Measurements from ENCODE around the gene PRRC1. TPM values are rescaled to one million over a fixed set of nuclear protein-coding genes. Genes with fewer than 3 reads are reported as not detected.

Gene PRRC1
- total and polyA plus RNA-seq, 8 donors: 57.5 to 95.2 (median 81.2) TPM

DNA sequence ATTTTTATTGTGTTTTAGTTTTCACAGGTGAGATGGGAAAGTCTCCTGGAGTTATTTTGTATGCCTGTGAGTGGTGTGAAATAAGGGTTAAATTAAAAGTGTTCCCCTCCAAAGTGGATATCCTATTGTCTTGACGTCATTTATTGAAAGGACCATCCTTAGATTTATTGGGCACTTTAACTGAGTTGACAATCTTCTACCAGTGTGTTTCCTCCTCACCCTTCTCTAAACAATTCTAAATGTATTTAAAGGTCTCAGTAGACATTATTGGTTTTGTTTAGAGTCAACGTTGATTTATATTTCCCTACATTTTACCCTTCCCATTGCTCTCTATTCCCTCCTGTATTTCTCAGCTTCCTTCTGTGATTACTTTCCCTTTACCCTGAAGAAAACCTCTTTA lies 40.8 kb downstream of the PRRC1 start:
- no peak overlapping the region for H3K27ac ChIP-seq
- H3K9me3 ChIP-seq: no peaks in the 10 kb centered on the region
- DNase-seq (no peak), ATAC-seq (no peak)
- intact Hi-C loops (cut with DNase I): no loop called here
- no peaks in the 10 kb centered on the region for H3K27me3 ChIP-seq
- TF ChIP-seq, protein P1, sequence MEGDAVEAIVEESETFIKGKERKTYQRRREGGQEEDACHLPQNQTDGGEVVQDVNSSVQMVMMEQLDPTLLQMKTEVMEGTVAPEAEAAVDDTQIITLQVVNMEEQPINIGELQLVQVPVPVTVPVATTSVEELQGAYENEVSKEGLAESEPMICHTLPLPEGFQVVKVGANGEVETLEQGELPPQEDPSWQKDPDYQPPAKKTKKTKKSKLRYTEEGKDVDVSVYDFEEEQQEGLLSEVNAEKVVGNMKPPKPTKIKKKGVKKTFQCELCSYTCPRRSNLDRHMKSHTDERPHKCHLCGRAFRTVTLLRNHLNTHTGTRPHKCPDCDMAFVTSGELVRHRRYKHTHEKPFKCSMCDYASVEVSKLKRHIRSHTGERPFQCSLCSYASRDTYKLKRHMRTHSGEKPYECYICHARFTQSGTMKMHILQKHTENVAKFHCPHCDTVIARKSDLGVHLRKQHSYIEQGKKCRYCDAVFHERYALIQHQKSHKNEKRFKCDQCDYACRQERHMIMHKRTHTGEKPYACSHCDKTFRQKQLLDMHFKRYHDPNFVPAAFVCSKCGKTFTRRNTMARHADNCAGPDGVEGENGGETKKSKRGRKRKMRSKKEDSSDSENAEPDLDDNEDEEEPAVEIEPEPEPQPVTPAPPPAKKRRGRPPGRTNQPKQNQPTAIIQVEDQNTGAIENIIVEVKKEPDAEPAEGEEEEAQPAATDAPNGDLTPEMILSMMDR (IDR thresholded peaks at IDR 0.05): no peak
- H3K36me3 ChIP-seq: peaks cover 0 to 14% of the 10 kb centered on the region in 2 donors
- H3K4me1 ChIP-seq: peaks cover 0 to 14% of the 10 kb centered on the region in 2 donors
- H3K4me3 ChIP-seq: no peak overlapping the region

DNA sequence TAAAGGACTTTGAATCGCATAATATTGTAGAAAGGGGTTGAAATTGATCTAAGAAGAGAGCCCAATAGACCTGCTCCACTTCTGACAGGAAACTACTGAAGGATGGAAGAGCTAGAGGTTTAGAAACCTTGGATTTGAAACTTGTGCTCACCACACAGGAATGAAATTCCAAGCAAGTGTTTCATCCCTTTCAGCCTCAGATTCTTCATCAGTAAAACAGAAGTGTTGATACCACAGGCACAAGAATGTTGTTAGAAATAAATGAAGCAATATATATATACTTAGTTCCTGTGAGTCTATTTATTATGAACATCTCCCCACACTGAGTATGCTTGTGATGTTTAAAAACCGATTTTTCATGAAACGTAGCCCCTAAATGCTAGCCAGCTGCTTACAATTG lies 43.8 kb downstream of the PRRC1 start:
- Histone ChIP-seq H3K9me3 (no peaks in the 10 kb centered on the region), H3K4me1 (peaks cover 0 to 20% of the 10 kb centered on the region in 2 donors), H3K36me3 (no peaks in the 10 kb centered on the region), H3K27me3 (no peaks in the 10 kb centered on the region), H3K4me3 (no peak overlapping the region), H3K27ac (no peak overlapping the region)
- intact Hi-C loops (cut with DNase I): loop anchor here in 1 of 2 donors (10.0 kb wide), 2 partner anchors 184 to 644 kb away; no protein-coding TSS in a partner anchor
- TF ChIP-seq, protein P1 (IDR thresholded peaks at IDR 0.05): no peak
- ATAC-seq (no peak), DNase-seq (no peak)

DNA sequence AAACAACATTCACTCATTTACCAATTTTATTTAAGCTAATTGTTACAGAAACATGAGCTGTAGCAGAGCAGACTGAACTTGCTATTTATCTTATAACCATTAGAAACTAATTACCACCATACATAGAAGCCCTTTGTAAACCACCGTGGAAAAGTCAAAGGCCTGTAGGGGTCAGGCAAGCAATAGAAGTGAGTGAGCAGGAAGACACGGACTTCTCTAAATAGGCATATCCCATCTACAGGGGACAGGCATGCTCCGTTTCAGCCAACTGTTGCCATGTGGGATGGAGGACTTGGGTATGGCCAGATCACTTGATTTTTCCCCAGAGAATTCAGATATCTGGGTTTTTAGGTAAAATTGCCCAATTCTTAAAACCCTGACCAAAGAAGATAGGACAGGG lies 44.8 kb downstream of the PRRC1 start:
- no peaks in the 10 kb centered on the region for H3K9me3 ChIP-seq
- TF ChIP-seq, protein P1 (IDR thresholded peaks at IDR 0.05): peak in 1 of 2 donors; percentile 24
- DNase-seq: peak in 1 of 4 donors; percentile 39
- no peak overlapping the region for H3K4me3 ChIP-seq
- no peaks in the 10 kb centered on the region for H3K27me3 ChIP-seq
- intact Hi-C loops (cut with DNase I): loop anchor here in 1 of 2 donors (10.0 kb wide), 2 partner anchors 183 to 643 kb away; no protein-coding TSS in a partner anchor
- H3K4me1 ChIP-seq: peaks cover 0 to 20% of the 10 kb centered on the region in 2 donors
- no peaks in the 10 kb centered on the region for H3K36me3 ChIP-seq
- peak; percentile 68 for ATAC-seq
- peak overlapping the region in 1 of 2 donors; percentile 15 for H3K27ac ChIP-seq

DNA sequence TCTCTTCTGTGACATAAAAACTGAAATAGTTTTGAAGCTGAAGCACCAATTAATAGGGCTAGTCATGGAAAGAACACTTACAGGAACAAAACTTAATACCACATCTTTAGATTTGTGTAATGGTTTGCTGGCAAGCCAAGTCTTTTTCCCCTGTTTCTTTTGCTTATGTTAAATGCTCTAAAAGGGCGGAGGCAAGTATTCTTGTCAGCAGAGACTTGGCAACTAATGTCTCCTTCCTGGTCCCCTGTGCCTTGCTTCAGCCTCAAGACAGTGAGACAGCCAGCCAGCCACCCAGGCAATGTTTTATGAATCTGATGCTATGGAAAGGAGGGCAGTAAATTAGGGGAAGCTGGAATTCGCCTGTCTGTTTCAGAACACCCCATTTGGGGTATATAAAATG lies 45.7 kb downstream of the PRRC1 start:
- intact Hi-C loops (cut with DNase I): loop anchor here in 1 of 2 donors (10.0 kb wide), 2 partner anchors 182 to 642 kb away; no protein-coding TSS in a partner anchor
- ATAC-seq (peak; percentile 83), DNase-seq (peak in 1 of 4 donors; percentile 36)
- no peaks in the 10 kb centered on the region for H3K9me3 ChIP-seq
- H3K27me3 ChIP-seq: no peaks in the 10 kb centered on the region
- TF ChIP-seq, protein P1 (IDR thresholded peaks at IDR 0.05): no peak
- H3K36me3 ChIP-seq: no peaks in the 10 kb centered on the region
- peaks cover 0 to 20% of the 10 kb centered on the region in 2 donors for H3K4me1 ChIP-seq
- H3K4me3 ChIP-seq: no peak overlapping the region
- H3K27ac ChIP-seq: peak overlapping the region in 1 of 2 donors; percentile 29

DNA sequence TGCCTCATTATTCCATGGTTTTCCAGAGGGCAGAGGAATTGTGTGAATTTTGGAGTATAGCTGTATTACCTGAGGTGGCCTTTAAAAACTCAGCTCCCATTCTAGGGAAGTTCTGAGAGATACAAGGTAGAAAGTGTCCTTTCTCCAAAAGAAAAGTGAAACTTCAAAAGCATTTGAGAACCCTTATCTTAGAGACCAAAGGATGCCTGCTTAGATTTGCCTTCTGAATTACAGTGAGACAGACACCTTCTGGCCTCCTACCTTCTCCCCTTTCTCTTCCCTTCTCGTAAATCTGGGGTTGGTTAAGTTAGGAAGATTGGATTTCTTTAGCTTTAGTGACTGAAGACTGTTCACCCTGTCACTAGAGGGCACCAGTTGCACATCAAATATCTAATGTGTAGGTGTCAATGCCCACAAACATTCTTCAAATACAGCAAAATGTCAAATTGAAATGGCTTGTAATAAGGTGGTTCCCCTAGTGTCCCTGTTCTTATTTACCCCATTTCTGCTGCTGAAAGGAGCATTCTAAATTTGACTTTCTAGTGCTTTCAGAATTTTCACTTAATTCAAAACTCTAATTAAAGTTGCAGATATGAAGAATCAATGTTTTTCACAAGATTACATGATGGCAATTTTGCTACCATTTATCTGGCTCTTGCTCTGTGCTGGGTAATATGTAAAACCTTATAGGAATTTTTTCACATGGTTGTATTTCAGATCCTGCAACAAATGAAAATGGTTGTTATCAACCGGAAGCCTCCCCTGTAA lies 46.7 kb downstream of the PRRC1 start:
- TF ChIP-seq, protein P1 (IDR thresholded peaks at IDR 0.05): peak; percentile 54 to 58
- intact Hi-C loops (cut with DNase I): loop anchor here in 1 of 2 donors (10.0 kb wide), 2 partner anchors 181 to 641 kb away; no protein-coding TSS in a partner anchor
- Histone ChIP-seq H3K4me1 (peaks cover 0 to 20% of the 10 kb centered on the region in 2 donors), H3K4me3 (no peak overlapping the region), H3K27me3 (peaks cover 0 to 2% of the 10 kb centered on the region in 2 donors), H3K36me3 (no peaks in the 10 kb centered on the region), H3K9me3 (no peaks in the 10 kb centered on the region), H3K27ac (no peak overlapping the region)
- peak in 2 of 4 donors; percentile 50 to 72 for DNase-seq
- peak; percentile 88 for ATAC-seq

Measured in left lung (tissue), 10 donors.